K562 (cell line): ENCODE measurements around the gene TCF3. TPM values are rescaled to one million over a fixed set of nuclear protein-coding genes. Genes with fewer than 3 reads are reported as not detected.
A peak's percentile ranks its signal among the peaks of the same experiment; 100 is the strongest.

Source experiments
- ATF1 ChIP-seq, 2 experiments: fragments of 450-650 bp in 1 of 2; IDR thresholded peaks; 2 replicates each; pipeline ENCODE4 v1.6.1; 2016; ENCODE audit warnings: missing compliant biosample characterization in 1 of 2, missing genetic modification characterization in 1 of 2
- ATF7 ChIP-seq: fragments of 450-650 bp; IDR thresholded peaks from 2 replicates; pipeline ENCODE4 v1.7.1; 2014; ENCODE audit warnings: mild to moderate bottlenecking, moderate library complexity
- BRD4 ChIP-seq: fragments of 200-600 bp; sonication (generic); IDR thresholded peaks from 2 replicates; pipeline ENCODE4 v1.6.1; 2017; ENCODE audit warnings: inconsistent platforms
- CBFA2T3 ChIP-seq: fragments of 450-650 bp; IDR thresholded peaks from 2 replicates; pipeline ENCODE4 v1.6.1; 2017
- EGR1 ChIP-seq: fragments of 450-650 bp; conservative IDR thresholded peaks from 2 replicates; pipeline ENCODE4 v1.6.1; 2017; ENCODE audit warnings: mild to moderate bottlenecking
- ELF1 ChIP-seq: fragments of 200-800 bp; sonication (Bioruptor generic); IDR thresholded peaks from 2 replicates; pipeline ENCODE4 v1.6.1; 2016; ENCODE audit warnings: missing genetic modification characterization, missing compliant biosample characterization
- GABPA ChIP-seq: fragments of 200-800 bp; sonication (Bioruptor generic); conservative IDR thresholded peaks from 2 replicates; pipeline ENCODE4 v1.6.1; 2016; ENCODE audit warnings: low read depth, missing genetic modification characterization, missing compliant biosample characterization
- NR1H2 ChIP-seq: sonication (generic); formaldehyde crosslinking; IDR thresholded peaks from 2 replicates; pipeline ENCODE4 v1.4.0; 2020; ENCODE audit warnings: mild to moderate bottlenecking, missing genetic modification reagents
- PHF21A ChIP-seq: fragments of 450-650 bp; IDR thresholded peaks from 2 replicates; pipeline ENCODE4 v1.6.1; 2017; ENCODE audit warnings: low read depth, borderline replicate concordance
- SP1 ChIP-seq: sonication (generic); formaldehyde crosslinking; IDR thresholded peaks from 2 replicates; pipeline ENCODE4 v1.8.1; 2022; ENCODE audit warnings: mild to moderate bottlenecking, missing genetic modification reagents
- SRF ChIP-seq, 2 experiments: fragments of 250-450, 450-650 bp in 1 of 2; sonication (Bioruptor Pico) in 1 of 2; sonication (generic) in 1 of 2; formaldehyde crosslinking; IDR thresholded peaks; 2 replicates each; pipeline versions ENCODE4 v1.5.0 to v1.5.1; 2020 to 2022; ENCODE audit warnings: mild to moderate bottlenecking in 1 of 2, missing genetic modification reagents in 1 of 2
- STAG1 ChIP-seq: sonication (generic); formaldehyde crosslinking; IDR thresholded peaks from 2 replicates; pipeline ENCODE4 v1.5.0; 2020; ENCODE audit warnings: missing genetic modification reagents, borderline replicate concordance
- TEAD1 ChIP-seq, 2 experiments: fragments of 450-650 bp in 1 of 2; sonication (generic) in 1 of 2; formaldehyde crosslinking; IDR thresholded peaks; 2 replicates each; pipeline versions ENCODE4 v1.4.0 to v1.8.0; 2020 to 2022; ENCODE audit warnings: mild to moderate bottlenecking in 2 of 2, missing genetic modification reagents in 1 of 2
- TEAD4 ChIP-seq, 2 experiments: sonication (generic) in 1 of 2; formaldehyde crosslinking in 1 of 2; IDR thresholded peaks; 2 replicates each; pipeline versions ENCODE4 v1.6.1 to v1.8.0; 2012 to 2022; ENCODE audit warnings: borderline replicate concordance in 1 of 2, inconsistent platforms in 1 of 2, low read length in 1 of 2, mild to moderate bottlenecking in 1 of 2, missing genetic modification reagents in 1 of 2
- U2AF1 ChIP-seq: fragments of 200-400 bp; formaldehyde crosslinking; optimal IDR thresholded peaks from 2 replicates; pipeline ENCODE3; 2017; ENCODE audit warnings: mild to moderate bottlenecking, low read depth, low read length, moderate library complexity
- ZEB2 ChIP-seq: fragments of 450-650 bp; IDR thresholded peaks from 2 replicates; pipeline ENCODE4 v1.6.1; 2016
- polyA plus RNA-seq, 8 experiments: library from polyadenylated mRNA; depleted of rRNA in 4 of 8; stranded (reverse) in 5 of 8; unstranded in 3 of 8; fragments of >200 nt; fragmentation: Nextera tagmentation in 2 of 8; fragmentation: Illumina TruSeq in 1 of 8; extraction: Ambion mirVana in 2 of 8; extraction: Trizol in 1 of 8; gene quantifications; 2 replicates each; pipeline versions ENCODE4 v1.2.1 to v1.2.3, GENCODE V29; 2011 to 2014; ENCODE audit warnings: inconsistent platforms in 1 of 8, missing spikeins in 1 of 8
- total RNA-seq, 7 experiments: library from RNA; depleted of rRNA in 6 of 7; stranded (reverse); fragments of >200 nt in 6 of 7; fragmentation: Illumina TruSeq in 2 of 7; extraction: Trizol in 2 of 7; gene quantifications; 2 replicates each; pipeline versions ENCODE4 v1.2.1 to v1.2.3, GENCODE V29; 2011 to 2021; ENCODE audit warnings: low replicate concordance in 1 of 7
- TF ChIP-seq, protein P1 (sequence below): IDR thresholded peaks from 3 replicates; pipeline ENCODE4 v1.6.1; 2011; ENCODE audit warnings: borderline replicate concordance, mild to moderate bottlenecking, moderate library complexity; ENCODE audit not compliant: insufficient read length; ENCODE audit errors: extremely low read depth
- TF ChIP-seq, protein P2 (sequence below), 2 experiments: IDR thresholded peaks; 2 replicates each; pipeline ENCODE4 v1.6.1; 2011; ENCODE audit warnings: borderline replicate concordance in 1 of 2, control low read depth in 1 of 2, low read depth in 1 of 2, low read length in 1 of 2, mild to moderate bottlenecking in 1 of 2, mixed read lengths in 1 of 2, moderate library complexity in 1 of 2; ENCODE audit not compliant: insufficient read depth in 1 of 2, insufficient read length in 1 of 2, poor library complexity in 1 of 2, severe bottlenecking in 1 of 2; ENCODE audit errors: extremely low read depth in 1 of 2
- TF ChIP-seq, protein P3 (sequence below): conservative IDR thresholded peaks from 2 replicates; pipeline ENCODE4 v1.6.1; 2011; ENCODE audit warnings: low read depth, mild to moderate bottlenecking, low read length; ENCODE audit not compliant: control insufficient read depth

The TCF3 gene
- total and polyA plus RNA-seq, 9 of the 15 experiments (the other 6 are each of a cell fraction or from before 2014, with no cell fraction given) = 5.6 to 259 (median 84.0) TPM

DNA sequence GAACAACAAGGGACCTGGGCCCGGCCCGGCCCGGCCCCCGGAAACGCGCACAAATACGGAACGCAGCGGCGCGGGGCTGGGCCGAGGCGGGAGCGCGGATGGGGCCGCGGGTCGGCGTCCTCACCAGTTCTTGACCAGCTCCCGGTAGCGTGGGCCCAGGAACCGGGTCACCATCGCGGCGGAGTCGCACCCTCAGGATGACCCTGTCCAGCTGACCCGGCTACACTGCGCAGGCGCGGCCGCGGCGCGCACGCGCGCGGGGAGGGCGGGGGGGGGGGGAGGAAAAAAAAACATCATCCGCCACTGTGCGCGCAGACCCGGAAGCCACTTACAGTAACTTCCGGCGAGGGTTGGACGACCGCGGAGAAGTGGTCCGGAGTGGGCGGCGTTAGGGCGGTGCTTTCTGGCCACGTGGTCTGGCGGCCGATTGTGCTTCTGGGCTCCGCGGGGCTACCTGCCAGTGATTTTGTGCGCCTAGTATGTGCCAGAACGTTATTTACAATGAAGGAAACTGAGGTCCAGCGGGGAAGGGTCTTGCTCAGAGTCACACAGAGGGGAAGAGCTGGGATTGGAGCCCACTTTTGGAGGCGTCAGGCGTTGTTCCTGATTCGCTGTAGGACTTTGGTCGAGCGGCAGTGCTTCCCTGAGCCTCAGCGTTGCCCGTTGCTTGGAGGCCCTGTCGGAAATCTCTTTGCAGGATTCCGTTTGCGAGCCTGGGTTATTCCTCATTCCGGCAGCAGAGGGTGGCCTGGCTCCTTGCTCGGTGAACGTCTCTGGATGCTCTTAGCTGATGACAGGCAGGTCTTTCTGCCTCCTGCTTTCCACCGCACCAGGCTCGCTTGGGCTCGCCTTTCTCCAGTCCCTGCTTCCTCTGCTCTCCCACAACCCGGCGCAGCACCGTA lies 46.9 kb downstream of the TCF3 start, which contains the start of gene UQCR11 (continued):
- TF ChIP-seq ELF1 (tag) (peak; percentile 96), SRF (CRISPR knock-in tag; IDR thresholded peaks at IDR 0.05) (peak in 1 of 2 experiments; percentile 64; a peak in 3 of 4 replicates), GABPA (tag) (peak; percentile 95), NR1H2 (CRISPR knock-in tag) (no peak), U2AF1 (peak; percentile 51), ATF7 (peak; percentile 54; the same call in 1 of the 2 replicates), PHF21A (peak; percentile 71; the same call in 1 of the 2 replicates), STAG1 (CRISPR knock-in tag) (peak; percentile 43; the same call in 1 of the 2 replicates), TEAD1 (CRISPR knock-in tag; IDR thresholded peaks at IDR 0.05) (no peak), BRD4 (peak; percentile 24; the same call in 1 of the 2 replicates), TEAD4 (IDR thresholded peaks at IDR 0.05; ENCODE audit: low read length) (peak; percentile 49; the same call in 1 of the 2 replicates), TEAD4 (CRISPR knock-in tag; IDR thresholded peaks at IDR 0.05; ENCODE audit: borderline replicate concordance) (no peak; the same call in 1 of the 2 replicates), EGR1 (peak; percentile 57), ATF1 (CRISPR knock-in tag; IDR thresholded peaks at IDR 0.05) (no peak), ATF1 (tag; IDR thresholded peaks at IDR 0.05) (0 out of 2 replicates have a peak, but pooled peaks have one; percentile 44), SP1 (CRISPR knock-in tag) (peak; percentile 72; the same call in 1 of the 2 replicates), ZEB2 (0 out of 2 replicates have a peak, but pooled peaks have one; percentile 36), CBFA2T3 (0 out of 2 replicates have a peak, but pooled peaks have one; percentile 15)
- TF ChIP-seq, protein P1, sequence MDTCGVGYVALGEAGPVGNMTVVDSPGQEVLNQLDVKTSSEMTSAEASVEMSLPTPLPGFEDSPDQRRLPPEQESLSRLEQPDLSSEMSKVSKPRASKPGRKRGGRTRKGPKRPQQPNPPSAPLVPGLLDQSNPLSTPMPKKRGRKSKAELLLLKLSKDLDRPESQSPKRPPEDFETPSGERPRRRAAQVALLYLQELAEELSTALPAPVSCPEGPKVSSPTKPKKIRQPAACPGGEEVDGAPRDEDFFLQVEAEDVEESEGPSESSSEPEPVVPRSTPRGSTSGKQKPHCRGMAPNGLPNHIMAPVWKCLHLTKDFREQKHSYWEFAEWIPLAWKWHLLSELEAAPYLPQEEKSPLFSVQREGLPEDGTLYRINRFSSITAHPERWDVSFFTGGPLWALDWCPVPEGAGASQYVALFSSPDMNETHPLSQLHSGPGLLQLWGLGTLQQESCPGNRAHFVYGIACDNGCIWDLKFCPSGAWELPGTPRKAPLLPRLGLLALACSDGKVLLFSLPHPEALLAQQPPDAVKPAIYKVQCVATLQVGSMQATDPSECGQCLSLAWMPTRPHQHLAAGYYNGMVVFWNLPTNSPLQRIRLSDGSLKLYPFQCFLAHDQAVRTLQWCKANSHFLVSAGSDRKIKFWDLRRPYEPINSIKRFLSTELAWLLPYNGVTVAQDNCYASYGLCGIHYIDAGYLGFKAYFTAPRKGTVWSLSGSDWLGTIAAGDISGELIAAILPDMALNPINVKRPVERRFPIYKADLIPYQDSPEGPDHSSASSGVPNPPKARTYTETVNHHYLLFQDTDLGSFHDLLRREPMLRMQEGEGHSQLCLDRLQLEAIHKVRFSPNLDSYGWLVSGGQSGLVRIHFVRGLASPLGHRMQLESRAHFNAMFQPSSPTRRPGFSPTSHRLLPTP = no peak
- TF ChIP-seq, protein P2, sequence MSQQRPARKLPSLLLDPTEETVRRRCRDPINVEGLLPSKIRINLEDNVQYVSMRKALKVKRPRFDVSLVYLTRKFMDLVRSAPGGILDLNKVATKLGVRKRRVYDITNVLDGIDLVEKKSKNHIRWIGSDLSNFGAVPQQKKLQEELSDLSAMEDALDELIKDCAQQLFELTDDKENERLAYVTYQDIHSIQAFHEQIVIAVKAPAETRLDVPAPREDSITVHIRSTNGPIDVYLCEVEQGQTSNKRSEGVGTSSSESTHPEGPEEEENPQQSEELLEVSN (IDR thresholded peaks at IDR 0.05; ENCODE audit: borderline replicate concordance in 1 of 2, extremely low read depth in 1 of 2, insufficient read depth in 1 of 2, insufficient read length in 1 of 2, low read depth in 1 of 2, low read length in 1 of 2, poor library complexity in 1 of 2, severe bottlenecking in 1 of 2) = peak; percentile 15 to 66
- TF ChIP-seq, protein P3, sequence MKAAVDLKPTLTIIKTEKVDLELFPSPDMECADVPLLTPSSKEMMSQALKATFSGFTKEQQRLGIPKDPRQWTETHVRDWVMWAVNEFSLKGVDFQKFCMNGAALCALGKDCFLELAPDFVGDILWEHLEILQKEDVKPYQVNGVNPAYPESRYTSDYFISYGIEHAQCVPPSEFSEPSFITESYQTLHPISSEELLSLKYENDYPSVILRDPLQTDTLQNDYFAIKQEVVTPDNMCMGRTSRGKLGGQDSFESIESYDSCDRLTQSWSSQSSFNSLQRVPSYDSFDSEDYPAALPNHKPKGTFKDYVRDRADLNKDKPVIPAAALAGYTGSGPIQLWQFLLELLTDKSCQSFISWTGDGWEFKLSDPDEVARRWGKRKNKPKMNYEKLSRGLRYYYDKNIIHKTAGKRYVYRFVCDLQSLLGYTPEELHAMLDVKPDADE = 0 out of 2 replicates have a peak, but pooled peaks have one; percentile 9
